HL-60 (cell line): ENCODE data around the gene BABAM2.

Experiments used
- DNase-seq, 2 experiments: peaks; one replicate each; pipeline ENCODE4 v3.0.0-alpha.2; 2010 to 2020; ENCODE audit warnings: low read depth in 1 of 2, low spot score in 1 of 2
- H3K27ac ChIP-seq: fragments of 250-450 bp; sonication (Bioruptor Pico); replicated peaks from 2 replicates; pipeline ENCODE4 v1.5.1; 2020; ENCODE audit warnings: mild to moderate bottlenecking, moderate library complexity
- H3K27me3 ChIP-seq: fragments of 250-450 bp; sonication (Bioruptor Pico); 2 replicates; pipeline ENCODE4 v1.5.1; 2021; ENCODE audit warnings: mild to moderate bottlenecking, moderate library complexity; ENCODE audit not compliant: insufficient read depth, poor library complexity, severe bottlenecking
- H3K4me3 ChIP-seq: replicated peaks from 2 replicates; pipeline ENCODE4 v1.5.1; 2011; ENCODE audit warnings: mild to moderate bottlenecking, control low read depth, low read length; ENCODE audit not compliant: insufficient read depth
- GABPA ChIP-seq: IDR thresholded peaks from 2 replicates; pipeline ENCODE4 v1.6.1; 2012; ENCODE audit warnings: low read depth
- POLR2AphosphoS5 ChIP-seq: IDR thresholded peaks from 2 replicates; pipeline ENCODE4 v1.6.1; 2012; ENCODE audit warnings: low read depth
- SPI1 ChIP-seq: IDR thresholded peaks from 2 replicates; pipeline ENCODE4 v1.6.1; 2012; ENCODE audit warnings: low read depth, mild to moderate bottlenecking, borderline replicate concordance
- TF ChIP-seq, protein P1 (sequence below): IDR thresholded peaks from 2 replicates; pipeline ENCODE4 v1.6.1; 2012; ENCODE audit warnings: low read depth; ENCODE audit not compliant: insufficient replicate concordance
- TF ChIP-seq, protein P2 (sequence below): IDR thresholded peaks from one replicate; pipeline ENCODE4 v1.5.1; 2011; ENCODE audit warnings: low read length, control low read depth, inconsistent platforms; ENCODE audit not compliant: insufficient read depth

The BABAM2 gene

DNA sequence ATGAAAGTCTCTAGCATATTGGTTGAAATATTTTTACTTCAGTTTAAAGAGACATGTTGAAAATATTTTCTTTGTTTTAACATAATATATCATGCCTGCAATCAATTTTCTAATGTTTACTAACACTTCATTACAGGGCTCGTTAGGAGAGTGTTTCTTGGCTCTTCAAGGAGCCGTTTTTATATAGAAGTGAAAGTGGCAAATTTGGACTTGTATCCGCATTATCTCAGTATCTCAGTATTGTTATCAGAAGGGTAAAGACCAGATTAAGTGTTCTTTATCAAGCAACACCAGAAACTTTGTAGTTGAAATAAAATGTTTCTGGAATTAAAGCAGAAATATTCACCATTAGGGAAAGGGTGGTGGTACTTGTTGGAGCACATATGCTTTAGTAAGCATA lies 97.8 kb downstream of the BABAM2 start:
- Histone ChIP-seq H3K27me3 (no peaks in the 10 kb centered on the region), H3K27ac (no peak overlapping the region), H3K4me3 (no peak overlapping the region)
- TF ChIP-seq SPI1, result no peak
- TF ChIP-seq POLR2AphosphoS5, result no peak
- TF ChIP-seq, protein P1, sequence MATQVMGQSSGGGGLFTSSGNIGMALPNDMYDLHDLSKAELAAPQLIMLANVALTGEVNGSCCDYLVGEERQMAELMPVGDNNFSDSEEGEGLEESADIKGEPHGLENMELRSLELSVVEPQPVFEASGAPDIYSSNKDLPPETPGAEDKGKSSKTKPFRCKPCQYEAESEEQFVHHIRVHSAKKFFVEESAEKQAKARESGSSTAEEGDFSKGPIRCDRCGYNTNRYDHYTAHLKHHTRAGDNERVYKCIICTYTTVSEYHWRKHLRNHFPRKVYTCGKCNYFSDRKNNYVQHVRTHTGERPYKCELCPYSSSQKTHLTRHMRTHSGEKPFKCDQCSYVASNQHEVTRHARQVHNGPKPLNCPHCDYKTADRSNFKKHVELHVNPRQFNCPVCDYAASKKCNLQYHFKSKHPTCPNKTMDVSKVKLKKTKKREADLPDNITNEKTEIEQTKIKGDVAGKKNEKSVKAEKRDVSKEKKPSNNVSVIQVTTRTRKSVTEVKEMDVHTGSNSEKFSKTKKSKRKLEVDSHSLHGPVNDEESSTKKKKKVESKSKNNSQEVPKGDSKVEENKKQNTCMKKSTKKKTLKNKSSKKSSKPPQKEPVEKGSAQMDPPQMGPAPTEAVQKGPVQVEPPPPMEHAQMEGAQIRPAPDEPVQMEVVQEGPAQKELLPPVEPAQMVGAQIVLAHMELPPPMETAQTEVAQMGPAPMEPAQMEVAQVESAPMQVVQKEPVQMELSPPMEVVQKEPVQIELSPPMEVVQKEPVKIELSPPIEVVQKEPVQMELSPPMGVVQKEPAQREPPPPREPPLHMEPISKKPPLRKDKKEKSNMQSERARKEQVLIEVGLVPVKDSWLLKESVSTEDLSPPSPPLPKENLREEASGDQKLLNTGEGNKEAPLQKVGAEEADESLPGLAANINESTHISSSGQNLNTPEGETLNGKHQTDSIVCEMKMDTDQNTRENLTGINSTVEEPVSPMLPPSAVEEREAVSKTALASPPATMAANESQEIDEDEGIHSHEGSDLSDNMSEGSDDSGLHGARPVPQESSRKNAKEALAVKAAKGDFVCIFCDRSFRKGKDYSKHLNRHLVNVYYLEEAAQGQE, result no peak
- no peak for TF ChIP-seq GABPA
- TF ChIP-seq, protein P2, sequence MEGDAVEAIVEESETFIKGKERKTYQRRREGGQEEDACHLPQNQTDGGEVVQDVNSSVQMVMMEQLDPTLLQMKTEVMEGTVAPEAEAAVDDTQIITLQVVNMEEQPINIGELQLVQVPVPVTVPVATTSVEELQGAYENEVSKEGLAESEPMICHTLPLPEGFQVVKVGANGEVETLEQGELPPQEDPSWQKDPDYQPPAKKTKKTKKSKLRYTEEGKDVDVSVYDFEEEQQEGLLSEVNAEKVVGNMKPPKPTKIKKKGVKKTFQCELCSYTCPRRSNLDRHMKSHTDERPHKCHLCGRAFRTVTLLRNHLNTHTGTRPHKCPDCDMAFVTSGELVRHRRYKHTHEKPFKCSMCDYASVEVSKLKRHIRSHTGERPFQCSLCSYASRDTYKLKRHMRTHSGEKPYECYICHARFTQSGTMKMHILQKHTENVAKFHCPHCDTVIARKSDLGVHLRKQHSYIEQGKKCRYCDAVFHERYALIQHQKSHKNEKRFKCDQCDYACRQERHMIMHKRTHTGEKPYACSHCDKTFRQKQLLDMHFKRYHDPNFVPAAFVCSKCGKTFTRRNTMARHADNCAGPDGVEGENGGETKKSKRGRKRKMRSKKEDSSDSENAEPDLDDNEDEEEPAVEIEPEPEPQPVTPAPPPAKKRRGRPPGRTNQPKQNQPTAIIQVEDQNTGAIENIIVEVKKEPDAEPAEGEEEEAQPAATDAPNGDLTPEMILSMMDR, result no peak
- DNase-seq, result no peak

- DNase-seq, result no peak
- TF ChIP-seq POLR2AphosphoS5, result no peak
- TF ChIP-seq, protein P1, result no peak
- no peak overlapping the region for H3K4me3 ChIP-seq
- H3K27ac ChIP-seq, result no peak overlapping the region
- H3K27me3 ChIP-seq, result no peaks in the 10 kb centered on the region
Measured at GRCh38 chr2:27988718-27989117, 98.2 kb downstream of the BABAM2 start.

DNA sequence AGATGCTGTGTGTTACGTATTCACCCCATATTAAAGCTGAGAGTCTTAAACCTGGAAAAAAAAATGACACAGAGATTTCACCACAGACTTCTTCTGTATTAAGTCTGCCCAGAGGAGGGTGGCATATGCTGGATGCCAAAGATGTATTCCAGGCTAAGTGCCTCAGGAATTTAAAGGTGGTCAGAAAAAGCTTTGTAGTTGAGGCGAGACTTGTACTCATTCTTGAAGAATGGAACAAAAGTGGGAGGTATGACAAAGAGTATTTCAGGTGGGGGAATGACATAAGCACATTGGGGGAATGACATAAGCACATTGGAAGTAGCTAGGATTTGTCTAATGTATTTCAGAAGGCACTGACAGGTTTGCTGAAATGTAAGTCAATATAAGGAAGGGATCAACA lies 98.6 kb downstream of the BABAM2 start:
- Histone ChIP-seq H3K27me3 (no peaks in the 10 kb centered on the region), H3K27ac (no peak overlapping the region), H3K4me3 (no peak overlapping the region)
- TF ChIP-seq GABPA (no peak), POLR2AphosphoS5 (no peak), SPI1 (no peak)
- TF ChIP-seq, protein P2, result no peak
- TF ChIP-seq, protein P1, result no peak
- no peak for DNase-seq

- DNase-seq, result no peak
- TF ChIP-seq POLR2AphosphoS5 (no peak), SPI1 (no peak), GABPA (no peak)
- TF ChIP-seq, protein P2, result no peak
- TF ChIP-seq, protein P1, result no peak
- Histone ChIP-seq H3K4me3 (no peak overlapping the region), H3K27me3 (no peaks in the 10 kb centered on the region), H3K27ac (no peak overlapping the region)
Measured at GRCh38 chr2:27990030-27990590, 99.6 kb downstream of the BABAM2 start.
